ENCODE results near the gene TEK.

GRCh38 chr9:27189426-27189825, 80.4 kb downstream of the TEK start:
- TF ChIP-seq EZH2 (IDR thresholded peaks at IDR 0.05; ENCODE audit: insufficient read depth, poor library complexity, severe bottlenecking), result no peak
- TF ChIP-seq EZH2phosphoT487 (IDR thresholded peaks at IDR 0.05; ENCODE audit: insufficient read depth, low read depth), result no peak

Data from GM23248 (cell line).